ENCODE measurements around the gene CNOT9. TPM values are rescaled to one million over a fixed set of nuclear protein-coding genes. Genes with fewer than 3 reads are reported as not detected.
"Not testable (repeated sequence)": the region's sequence is repeated elsewhere in the genome, so short reads cannot be mapped to it uniquely, and the experiment has no call there.

CNOT9 gene
- 10 to 100 TPM; 28.6 to 58.5 (median 39.5) TPM for total RNA-seq
- polyA plus RNA-seq: 10 to 100 TPM; 20.4 to 47.7 (median 22.8) TPM
- long read RNA-seq, donor 1, full-length matches to known transcripts: 14 of 30 reads
- long read RNA-seq, donor 1, partial matches to known transcripts: 16 of 30 reads
- long read RNA-seq, donor 1, other reads (novel, unspliced or antisense): 0 of 30 reads
- long read RNA-seq, donor 2, full-length matches to known transcripts: 10 of 15 reads
- long read RNA-seq, donor 2, partial matches to known transcripts: 5 of 15 reads
- long read RNA-seq, donor 2, other reads (novel, unspliced or antisense): 0 of 15 reads
- long read RNA-seq, donor 3, full-length matches to known transcripts: 6 of 56 reads
- long read RNA-seq, donor 3, partial matches to known transcripts: 50 of 56 reads
- long read RNA-seq, donor 3, other reads (novel, unspliced or antisense): 0 of 56 reads
- long read RNA-seq, donor 4, full-length matches to known transcripts: 8 of 51 reads
- long read RNA-seq, donor 4, partial matches to known transcripts: 1 of 51 reads
- long read RNA-seq, donor 4, other reads (novel, unspliced or antisense): 42 of 51 reads
- long read RNA-seq, donor 5, full-length matches to known transcripts: 11 of 12 reads
- long read RNA-seq, donor 5, partial matches to known transcripts: 0 of 12 reads
- long read RNA-seq, donor 5, other reads (novel, unspliced or antisense): 1 of 12 reads
- long read RNA-seq, donor 6, full-length matches to known transcripts: 6 of 29 reads
- long read RNA-seq, donor 6, partial matches to known transcripts: 0 of 29 reads
- long read RNA-seq, donor 6, other reads (novel, unspliced or antisense): 23 of 29 reads
- long read RNA-seq, donor 7, full-length matches to known transcripts: 7 of 17 reads
- long read RNA-seq, donor 7, partial matches to known transcripts: 10 of 17 reads
- long read RNA-seq, donor 7, other reads (novel, unspliced or antisense): 0 of 17 reads
- long read RNA-seq, donor 8, full-length matches to known transcripts: 21 of 29 reads
- long read RNA-seq, donor 8, partial matches to known transcripts: 8 of 29 reads
- long read RNA-seq, donor 8, other reads (novel, unspliced or antisense): 0 of 29 reads
- long read RNA-seq, donor 9, full-length matches to known transcripts: 7 of 17 reads
- long read RNA-seq, donor 9, partial matches to known transcripts: 10 of 17 reads
- long read RNA-seq, donor 9, other reads (novel, unspliced or antisense): 0 of 17 reads
- long read RNA-seq, donor 10, full-length matches to known transcripts: 5 of 5 reads
- long read RNA-seq, donor 10, partial matches to known transcripts: 0 of 5 reads
- long read RNA-seq, donor 10, other reads (novel, unspliced or antisense): 0 of 5 reads

- intact Hi-C loops (cut with DNase I): no loop called here
- peaks cover 21 to 41% of the 10 kb centered on the region in 2 donors for H3K4me1 ChIP-seq (replicated peaks in 1 of 2)
- peak within 1 kb of the TSS; percentile 96 to 99 (median 97) for H3K27ac ChIP-seq
- peak in 3 of 6 experiments; percentile 14 to 31 (median 14) for TF ChIP-seq CTCF (IDR thresholded peaks at IDR 0.05)
- TF ChIP-seq POLR2A (IDR thresholded peaks at IDR 0.05): peak; percentile 85 to 91
- no peaks in the 10 kb centered on the region for H3K36me3 ChIP-seq (replicated peaks in 1 of 2)
- H3K27me3 ChIP-seq: no peaks in the 10 kb centered on the region
- peak within 1 kb of the TSS; percentile 28 to 95 (median 86) for H3K4me3 ChIP-seq
- peak; percentile 99 to 100 (median 100) for DNase-seq
- H3K9me3 ChIP-seq (replicated peaks in 1 of 3): no peaks in the 10 kb centered on the region
- WGBS, 4 donors: 0 to 1% (median 1%) methylated on average over 23 to 77 of the region's 77 CpGs
Observed at GRCh38 chr2:218568190-218569037, at the start of gene CNOT9, which contains the start of gene USP37. CNOT9 (plus strand) TSS chr2:218568839; CDS start chr2:218568955, 116 bp downstream. USP37 (minus strand) TSS chr2:218568351; CDS start chr2:218558653, 9,698 bp downstream.

GRCh38 chr2:218518876-218519275, 49.8 kb upstream of the CNOT9 start:
- Histone ChIP-seq H3K4me3 (no peak overlapping the region), H3K9me3 (replicated peaks in 1 of 3) (no peaks in the 10 kb centered on the region), H3K4me1 (replicated peaks in 1 of 2) (no peaks in the 10 kb centered on the region), H3K36me3 (replicated peaks in 1 of 2) (no peaks in the 10 kb centered on the region), H3K27ac (no peak overlapping the region), H3K27me3 (no peaks in the 10 kb centered on the region)
- WGBS, 4 donors: 79 to 96% (median 92%) methylated on average over 1 of the region's 1 CpG
- DNase-seq: no peak
- intact Hi-C loops (cut with DNase I): no loop called here
- TF ChIP-seq CTCF (IDR thresholded peaks at IDR 0.05) (no peak), POLR2A (IDR thresholded peaks at IDR 0.05) (no peak)

- Histone ChIP-seq H3K27me3 (no peaks in the 10 kb centered on the region), H3K4me1 (replicated peaks in 1 of 2) (no peaks in the 10 kb centered on the region), H3K27ac (no peak overlapping the region), H3K36me3 (replicated peaks in 1 of 2) (peaks cover 0 to 18% of the 10 kb centered on the region in 2 donors), H3K9me3 (replicated peaks in 1 of 3) (no peaks in the 10 kb centered on the region), H3K4me3 (no peak overlapping the region)
- WGBS, 4 donors: 40 to 100% (median 98%) methylated on average over 1 of the region's 1 CpG
- no peak for TF ChIP-seq CTCF (IDR thresholded peaks at IDR 0.05)
- no peak for TF ChIP-seq POLR2A (IDR thresholded peaks at IDR 0.05)
- intact Hi-C loops (cut with DNase I): no loop called here
- DNase-seq: no peak
Observed at GRCh38 chr2:218523651-218524050, 45.0 kb upstream of the CNOT9 start.

- peaks cover 0 to 58% of the 10 kb centered on the region in 2 donors for H3K36me3 ChIP-seq (replicated peaks in 1 of 2)
- H3K4me3 ChIP-seq; intact Hi-C loops (cut with DNase I): not testable (repeated sequence)
Observed at GRCh38 chr2:218528409-218528808, 40.2 kb upstream of the CNOT9 start.

More at GRCh38 chr2:218528409-218528808, 40.2 kb upstream of the CNOT9 start:
- DNase-seq; H3K27ac ChIP-seq; H3K9me3 ChIP-seq (replicated peaks in 1 of 3); H3K27me3 ChIP-seq; H3K4me1 ChIP-seq (replicated peaks in 1 of 2): not testable (repeated sequence)
- 98 to 100% (median 99%) methylated on average over 2 of the region's 2 CpGs for WGBS, 4 donors
